Stomach (tissue), 19 donors: ENCODE results near the gene MAN2B1. TPM values are rescaled to one million over a fixed set of nuclear protein-coding genes. Genes with fewer than 3 reads are reported as not detected.
"Not testable (repeated sequence)": the region's sequence is repeated elsewhere in the genome, so short reads cannot be mapped to it uniquely, and the experiment has no call there.

ENCODE experiments used
- DNase-seq, 2 donors: peaks; one replicate each; pipeline versions ENCODE4 v3.0.0 to v3.0.0-alpha.2; 2013 to 2019
- H3K27ac ChIP-seq, 5 donors: fragments of 200-600 bp in 4 of 5; sonication (generic) in 4 of 5; one replicate each; pipeline ENCODE4 v1.5.1; 2013 to 2019; ENCODE audit warnings: mild to moderate bottlenecking in 1 of 5, moderate library complexity in 1 of 5
- H3K27me3 ChIP-seq, 3 donors: fragments of 200-600 bp; sonication (generic); one replicate each; pipeline ENCODE4 v1.5.1; 2017 to 2019; ENCODE audit warnings: mixed run types in 1 of 3
- H3K36me3 ChIP-seq, 4 donors: fragments of 200-600 bp; sonication (generic); 1 replicate in 3 of 4; 2 replicates in 1 of 4; pipeline ENCODE4 v1.5.1; 2016 to 2019
- H3K4me1 ChIP-seq, 4 donors: fragments of 200-600 bp; sonication (generic); one replicate each; pipeline ENCODE4 v1.5.1; 2016 to 2019
- H3K4me3 ChIP-seq, 4 donors: fragments of 200-600 bp; sonication (generic) in 3 of 4; one replicate each; pipeline ENCODE4 v1.5.1; 2016 to 2019; ENCODE audit warnings: mild to moderate bottlenecking in 1 of 4
- H3K9me3 ChIP-seq, 4 donors: fragments of 200-600 bp; sonication (generic); one replicate each; pipeline ENCODE4 v1.5.1; 2016 to 2019
- CTCF ChIP-seq, 7 experiments: fragments of 450-650 bp in 4 of 7; fragments of 200-600 bp in 3 of 7; sonication (generic) in 3 of 7; IDR thresholded peaks; one replicate each; pipeline ENCODE4 v1.5.1; 2016 to 2019; ENCODE audit warnings: antibody characterized with exemption in 7 of 7, control low read depth in 2 of 7, mild to moderate bottlenecking in 1 of 7
- EP300 ChIP-seq: sonication (generic); formaldehyde crosslinking; IDR thresholded peaks from one replicate; pipeline ENCODE4 v1.6.1; 2017; ENCODE audit warnings: antibody characterized with exemption
- POLR2A ChIP-seq, 4 donors: fragments of 450-650 bp; IDR thresholded peaks; one replicate each; pipeline ENCODE4 v1.6.1; 2016; ENCODE audit warnings: antibody characterized with exemption in 4 of 4, control low read depth in 2 of 4, mild to moderate bottlenecking in 1 of 4, moderate library complexity in 1 of 4
- POLR2AphosphoS5 ChIP-seq, 3 donors: sonication (generic); formaldehyde crosslinking; IDR thresholded peaks; one replicate each; pipeline ENCODE4 v1.6.1; 2016; ENCODE audit warnings: antibody characterized with exemption in 3 of 3
- WGBS, 5 donors: extraction: QIAGEN DNeasy Blood & Tissue Kit in 3 of 5; methylation state at CpG; one replicate each; pipeline versions ENCODE4 v1.1.5 to v1.1.7; 2013 to 2018; 5-methylcytosine and 5-hydroxymethylcytosine counted together
- intact Hi-C: fragments of 100-400 bp; cut with DNase I; formaldehyde crosslinking; loops from one replicate; pipeline ENCODE4 v1.15.1; 2023; ENCODE audit warnings: low total_unique reads
- long read RNA-seq, 10 donors: transcript quantifications; one replicate each; lab custom pipeline, GENCODE V29; 2026
- polyA plus RNA-seq, 3 donors: library from polyadenylated mRNA; stranded (reverse); fragments of 200-250 nt; gene quantifications; one replicate each; pipeline ENCODE4 v1.2.3, GENCODE V29; 2013
- total RNA-seq, 5 donors: library from RNA; depleted of rRNA; stranded (reverse); fragments of >200 nt; gene quantifications; one replicate each; pipeline versions ENCODE4 v1.1.0 to v1.2.3, GENCODE V29; 2014 to 2016
- donor health status: healthy with polysubstance abuse.
- donor health status: Bipolar disorder and iron deficiency.
- donor health status: healthy.

Gene MAN2B1
- total RNA-seq (100 to 1,000 TPM in 4 of 5 donors, 10 to 100 TPM in 1; 41.7 to 429 (median 117) TPM), polyA plus RNA-seq (10 to 100 TPM; 20.6 to 59.0 (median 42.1) TPM)
- long read RNA-seq, donor 1, partial matches to known transcripts = 0 of 1 reads
- long read RNA-seq, donor 1, other reads (novel, unspliced or antisense) = 0 of 1 reads
- long read RNA-seq, donor 2, partial matches to known transcripts = 0 of 6 reads
- long read RNA-seq, donor 2, other reads (novel, unspliced or antisense) = 0 of 6 reads
- long read RNA-seq, donor 3, partial matches to known transcripts = 0 of 4 reads
- long read RNA-seq, donor 3, other reads (novel, unspliced or antisense) = 0 of 4 reads
- long read RNA-seq, donor 4 = 0 reads
- long read RNA-seq, donor 5, partial matches to known transcripts = 0 of 3 reads
- long read RNA-seq, donor 5, other reads (novel, unspliced or antisense) = 0 of 3 reads
- long read RNA-seq, donor 6, partial matches to known transcripts = 16 of 24 reads
- long read RNA-seq, donor 6, other reads (novel, unspliced or antisense) = 0 of 24 reads
- long read RNA-seq, donor 7, partial matches to known transcripts = 0 of 2 reads
- long read RNA-seq, donor 7, other reads (novel, unspliced or antisense) = 0 of 2 reads
- long read RNA-seq, donor 8, transcript MAN2B1-210 (3 exons, 554 nt) = major isoform, 5 of 9 reads
- long read RNA-seq, donor 8, partial matches to known transcripts = 0 of 9 reads
- long read RNA-seq, donor 8, other reads (novel, unspliced or antisense) = 0 of 9 reads
- long read RNA-seq, donor 9, partial matches to known transcripts = 0 of 4 reads
- long read RNA-seq, donor 9, other reads (novel, unspliced or antisense) = 0 of 4 reads
- long read RNA-seq, donor 10, partial matches to known transcripts = 0 of 4 reads
- long read RNA-seq, donor 10, other reads (novel, unspliced or antisense) = 0 of 4 reads

- Histone ChIP-seq H3K36me3 (peaks cover 22 to 46% (median 40%) of the 10 kb centered on the region in 4 donors), H3K4me1 (peaks cover 33 to 61% (median 57%) of the 10 kb centered on the region in 4 donors), H3K27ac (peak within 1 kb of the TSS; percentile 68 to 87 (median 83)), H3K9me3 (no peaks in the 10 kb centered on the region), H3K4me3 (peak within 1 kb of the TSS; percentile 74 to 89 (median 82)), H3K27me3 (no peaks in the 10 kb centered on the region)
- intact Hi-C loops = no loop called here
- DNase-seq = peak; percentile 81 to 93
- TF ChIP-seq POLR2AphosphoS5 (IDR thresholded peaks at IDR 0.05) (peak in 1 of 3 donors; percentile 18), CTCF (IDR thresholded peaks at IDR 0.05) (no peak)
- 0 to 2% (median 1%) methylated on average over 23 to 46 of the region's 46 CpGs for WGBS, 5 donors
These were observed at the start of gene MAN2B1, which contains the start of gene WDR83 for GRCh38 chr19:12666265-12667048. MAN2B1 (minus strand) TSS chr19:12666742; CDS start chr19:12666701, 41 bp downstream. WDR83 (plus strand) TSS chr19:12666807; CDS start chr19:12669791, 2,984 bp downstream.

- Histone ChIP-seq H3K9me3 (no peaks in the 10 kb centered on the region), H3K27me3 (no peaks in the 10 kb centered on the region), H3K36me3 (peaks cover 55 to 82% (median 81%) of the 10 kb centered on the region in 4 donors), H3K27ac (no peak overlapping the region), H3K4me3 (no peak overlapping the region), H3K4me1 (peaks cover 8 to 44% (median 24%) of the 10 kb centered on the region in 4 donors)
- no peak for TF ChIP-seq EP300
- TF ChIP-seq POLR2A (IDR thresholded peaks at IDR 0.05) = no peak
- no peak for TF ChIP-seq CTCF (IDR thresholded peaks at IDR 0.05)
- TF ChIP-seq POLR2AphosphoS5 (IDR thresholded peaks at IDR 0.05) = no peak
- intact Hi-C loops = no loop called here
- DNase-seq = no peak
- WGBS, 5 donors = 81 to 98% (median 95%) methylated on average over 3 of the region's 3 CpGs
These were observed 49.4 kb upstream of the MAN2B1 start for GRCh38 chr19:12715929-12716328.

GRCh38 chr19:12715102-12715501 is 48.6 kb upstream of the MAN2B1 start:
- intact Hi-C loops = no loop called here
- peaks cover 0 to 36% (median 16%) of the 10 kb centered on the region in 4 donors for H3K4me1 ChIP-seq
- no peak overlapping the region for H3K27ac ChIP-seq
- 74 to 96% (median 94%) methylated on average over 3 to 15 of the region's 15 CpGs for WGBS, 5 donors
- no peak for TF ChIP-seq CTCF (IDR thresholded peaks at IDR 0.05)
- TF ChIP-seq EP300 = no peak
- no peak for TF ChIP-seq POLR2AphosphoS5 (IDR thresholded peaks at IDR 0.05)
- TF ChIP-seq POLR2A (IDR thresholded peaks at IDR 0.05) = no peak
- no peak overlapping the region for H3K4me3 ChIP-seq
- no peaks in the 10 kb centered on the region for H3K9me3 ChIP-seq
- peaks cover 63 to 90% (median 89%) of the 10 kb centered on the region in 4 donors for H3K36me3 ChIP-seq
- H3K27me3 ChIP-seq = no peaks in the 10 kb centered on the region
- DNase-seq = no peak

- H3K27me3 ChIP-seq, H3K27ac ChIP-seq, intact Hi-C loops, DNase-seq, H3K9me3 ChIP-seq, H3K4me3 ChIP-seq: not testable (repeated sequence)
- H3K36me3 ChIP-seq = peaks cover 74 to 97% (median 96%) of the 10 kb centered on the region in 4 donors
- H3K4me1 ChIP-seq = peaks cover 0 to 18% (median 7%) of the 10 kb centered on the region in 4 donors
- 89 to 99% (median 94%) methylated on average over 9 of the region's 9 CpGs for WGBS, 5 donors
These were observed 46.8 kb upstream of the MAN2B1 start for GRCh38 chr19:12713304-12713703.
